ENCODE measurements around the gene GRAMD4. TPM values are rescaled to one million over a fixed set of nuclear protein-coding genes. Genes with fewer than 3 reads are reported as not detected.

GRAMD4 gene
- total RNA-seq, 1 experiment from 2014 or later = 19.8 TPM

DNA sequence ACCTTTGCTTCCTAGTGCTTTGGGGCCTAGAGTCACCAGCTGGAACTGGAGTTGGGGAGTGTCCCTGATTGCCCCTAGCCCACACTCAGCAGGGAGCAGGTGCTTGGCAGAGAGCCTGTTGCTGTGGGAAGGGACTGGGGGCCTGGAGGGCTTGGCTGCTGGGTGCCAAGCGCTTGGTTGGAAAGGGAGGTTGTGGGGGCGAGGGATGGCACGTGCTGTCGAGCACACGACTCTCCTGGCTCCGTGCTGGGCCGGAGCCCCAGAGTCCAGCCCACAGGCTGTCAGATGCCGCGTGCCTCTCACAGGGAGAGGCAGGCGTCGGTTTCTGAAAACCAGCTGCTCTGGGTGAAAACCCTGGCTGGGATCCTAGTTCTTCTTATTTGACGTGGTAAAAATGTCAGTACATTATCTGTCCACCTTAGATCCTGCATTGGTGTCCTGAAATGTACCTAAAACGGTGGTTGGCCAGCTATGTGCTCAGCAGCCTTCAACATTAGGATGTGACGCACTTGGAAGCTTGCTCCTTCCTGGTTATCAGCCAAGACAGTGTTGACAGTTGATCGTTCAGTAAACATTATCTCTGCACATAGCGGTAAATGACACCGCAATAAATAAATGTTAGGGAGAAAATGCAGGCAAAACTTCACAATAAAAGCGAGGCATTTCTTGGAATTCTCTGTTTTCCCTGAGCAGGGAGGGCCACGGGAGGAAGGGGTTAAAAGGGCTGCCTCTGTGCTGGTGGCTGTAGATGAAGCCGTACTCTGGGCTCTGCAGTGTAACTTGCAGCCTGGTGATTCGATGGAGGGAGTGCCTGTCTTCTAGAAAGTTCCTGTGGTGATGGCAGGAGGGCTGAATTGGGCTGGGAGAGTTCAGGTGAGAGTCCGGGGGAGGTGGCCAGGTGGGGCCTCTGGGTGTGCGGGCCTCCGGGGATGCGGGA, 29.2 kb downstream of the GRAMD4 start:
- Histone ChIP-seq H3K23me2 (ENCODE audit: insufficient read length, low read depth, low read length, poor library complexity, severe bottlenecking) (no peaks in the 10 kb centered on the region), H3K79me1 (ENCODE audit: insufficient read depth, low read depth, low read length, poor library complexity, severe bottlenecking) (no peaks in the 10 kb centered on the region), H3T11ph (ENCODE audit: low read length) (no peak overlapping the region), H3K14ac (ENCODE audit: insufficient read depth, low read length) (no peak overlapping the region), H4K20me1 (ENCODE audit: control insufficient read depth, insufficient read depth, insufficient read length) (no peaks in the 10 kb centered on the region), H3K27me3 (ENCODE audit: insufficient read depth, low read length) (no peaks in the 10 kb centered on the region), H3K27ac (ENCODE audit: insufficient read length, low read depth, low read length) (no peak overlapping the region), H2AK5ac (ENCODE audit: insufficient read length, low read length) (no peak overlapping the region), H3K9me3 (ENCODE audit: control insufficient read depth, low read depth, low read length) (no peaks in the 10 kb centered on the region), H4K91ac (ENCODE audit: insufficient read length, low read depth, low read length) (no peak overlapping the region), H3K4ac (ENCODE audit: low read depth, low read length) (no peak overlapping the region), H3K4me1 (ENCODE audit: insufficient read depth, low read length) (no peaks in the 10 kb centered on the region), H2BK20ac (ENCODE audit: low read depth, low read length, poor library complexity, severe bottlenecking) (no peak overlapping the region), H4K5ac (ENCODE audit: insufficient read length, low read depth, low read length) (no peak overlapping the region), H3K79me2 (ENCODE audit: insufficient read depth, low read length) (no peaks in the 10 kb centered on the region), H2AFZ (ENCODE audit: low read length) (no peak overlapping the region), H2BK5ac (ENCODE audit: insufficient read length, low read length) (no peak overlapping the region), H3K18ac (ENCODE audit: insufficient read length, low read depth, low read length) (no peak overlapping the region), H3K23ac (ENCODE audit: insufficient read length, low read depth, low read length) (no peak overlapping the region), H3K4me2 (ENCODE audit: insufficient read depth, insufficient read length, low read length) (no peak overlapping the region), H4K8ac (replicated peaks; ENCODE audit: insufficient read length, low read depth, low read length) (no peak overlapping the region), H2BK15ac (ENCODE audit: low read depth, low read length) (no peak overlapping the region), H2BK120ac (ENCODE audit: low read depth, low read length, poor library complexity, severe bottlenecking) (no peak overlapping the region), H3K56ac (ENCODE audit: insufficient read length, low read depth, low read length) (no peak overlapping the region), H2BK12ac (ENCODE audit: insufficient read length, low read depth, low read length) (no peak overlapping the region), H3K9ac (ENCODE audit: extremely low read depth, insufficient read length, low read length) (no peak overlapping the region)
- no peak for DNase-seq
- H3K36me3 Mint-ChIP-seq (ENCODE audit: insufficient read depth in 1 of 3, low read depth in 3 of 3) = peaks cover 0 to 3% (median 0%) of the 10 kb centered on the region in 3 experiments; a peak in 1 of 7 replicates
- TF ChIP-seq, protein P1, sequence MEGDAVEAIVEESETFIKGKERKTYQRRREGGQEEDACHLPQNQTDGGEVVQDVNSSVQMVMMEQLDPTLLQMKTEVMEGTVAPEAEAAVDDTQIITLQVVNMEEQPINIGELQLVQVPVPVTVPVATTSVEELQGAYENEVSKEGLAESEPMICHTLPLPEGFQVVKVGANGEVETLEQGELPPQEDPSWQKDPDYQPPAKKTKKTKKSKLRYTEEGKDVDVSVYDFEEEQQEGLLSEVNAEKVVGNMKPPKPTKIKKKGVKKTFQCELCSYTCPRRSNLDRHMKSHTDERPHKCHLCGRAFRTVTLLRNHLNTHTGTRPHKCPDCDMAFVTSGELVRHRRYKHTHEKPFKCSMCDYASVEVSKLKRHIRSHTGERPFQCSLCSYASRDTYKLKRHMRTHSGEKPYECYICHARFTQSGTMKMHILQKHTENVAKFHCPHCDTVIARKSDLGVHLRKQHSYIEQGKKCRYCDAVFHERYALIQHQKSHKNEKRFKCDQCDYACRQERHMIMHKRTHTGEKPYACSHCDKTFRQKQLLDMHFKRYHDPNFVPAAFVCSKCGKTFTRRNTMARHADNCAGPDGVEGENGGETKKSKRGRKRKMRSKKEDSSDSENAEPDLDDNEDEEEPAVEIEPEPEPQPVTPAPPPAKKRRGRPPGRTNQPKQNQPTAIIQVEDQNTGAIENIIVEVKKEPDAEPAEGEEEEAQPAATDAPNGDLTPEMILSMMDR (conservative IDR thresholded peaks at IDR 0.05) = no peak
- no peak overlapping the region; a peak in 1 of 5 replicates for H3K4me3 Mint-ChIP-seq
- H3K27me3 Mint-ChIP-seq (ENCODE audit: low read depth) = no peaks in the 10 kb centered on the region
- peaks cover 7 to 12% of the 10 kb centered on the region in 2 experiments for H3K4me1 Mint-ChIP-seq
- no peak overlapping the region; a peak in 1 of 7 replicates for H3K27ac Mint-ChIP-seq
- H3K9me3 Mint-ChIP-seq = no peaks in the 10 kb centered on the region
- WGBS (ENCODE audit: extremely low coverage, insufficient read length, low lambda C conversion rate) = no CpG with 5 or more reads among the region's 25 CpGs

Data from H9 (cell line).